Vagina (tissue), 2 donors: Measurements from ENCODE around the gene CFAP20. TPM values are rescaled to one million over a fixed set of nuclear protein-coding genes. Genes with fewer than 3 reads are reported as not detected.
"Not testable (repeated sequence)": the region's sequence is repeated elsewhere in the genome, so short reads cannot be mapped to it uniquely, and the experiment has no call there.

Experiments used
- DNase-seq, 2 donors: peaks; one replicate each; pipeline ENCODE4 v3.0.0-alpha.2; 2017; ENCODE audit errors: extremely low spot score in 2 of 2
- H3K27ac ChIP-seq: fragments of 200-600 bp; sonication (generic); one replicate; pipeline ENCODE4 v1.5.1; 2019
- H3K27me3 ChIP-seq: fragments of 200-600 bp; sonication (generic); one replicate; pipeline ENCODE4 v1.5.1; 2019
- H3K36me3 ChIP-seq, 2 donors: fragments of 200-600 bp; sonication (generic); one replicate each; pipeline ENCODE4 v1.5.1; 2017 to 2019
- H3K4me1 ChIP-seq: fragments of 200-600 bp; sonication (generic); one replicate; pipeline ENCODE4 v1.5.1; 2019
- H3K4me3 ChIP-seq, 2 donors: fragments of 200-600 bp; sonication (generic); 1 replicate in 1 of 2; 2 replicates in 1 of 2; pipeline ENCODE4 v1.5.1; 2016 to 2019
- H3K9me3 ChIP-seq: fragments of 200-600 bp; sonication (generic); one replicate; pipeline ENCODE4 v1.5.1; 2019
- CTCF ChIP-seq, 3 experiments: fragments of 450-650 bp in 2 of 3; fragments of 200-600 bp in 1 of 3; sonication (generic) in 1 of 3; IDR thresholded peaks; one replicate each; pipeline ENCODE4 v1.5.1; 2017 to 2019; ENCODE audit warnings: antibody characterized with exemption in 3 of 3, mild to moderate bottlenecking in 2 of 3, moderate library complexity in 2 of 3
- POLR2A ChIP-seq, 2 donors: fragments of 450-650 bp; IDR thresholded peaks; one replicate each; pipeline ENCODE4 v1.6.1; 2017; ENCODE audit warnings: antibody characterized with exemption in 2 of 2, mild to moderate bottlenecking in 2 of 2, moderate library complexity in 2 of 2
- POLR2AphosphoS5 ChIP-seq, 2 donors: sonication (generic); formaldehyde crosslinking; IDR thresholded peaks; one replicate each; pipeline ENCODE4 v1.9.0; 2017; ENCODE audit warnings: antibody characterized with exemption in 2 of 2, mild to moderate bottlenecking in 2 of 2, low read depth in 1 of 2; ENCODE audit not compliant: insufficient read depth in 1 of 2
- intact Hi-C: fragments of 100-400 bp; cut with DNase I; formaldehyde crosslinking; loops from one replicate; pipeline ENCODE4 v1.15.1; 2023
- total RNA-seq: library from RNA; depleted of rRNA; stranded (reverse); fragments of >200 nt; gene quantifications from one replicate; pipeline ENCODE4 v1.2.3, GENCODE V29; 2016

The CFAP20 gene
- total RNA-seq, 1 donor from 2014 or later: 72.7 TPM

- intact Hi-C loops: no loop called here
- no peaks in the 10 kb centered on the region for H3K9me3 ChIP-seq
- H3K36me3 ChIP-seq: no peaks in the 10 kb centered on the region
- no peak for TF ChIP-seq POLR2A (IDR thresholded peaks at IDR 0.05)
- TF ChIP-seq CTCF (IDR thresholded peaks at IDR 0.05): no peak
- TF ChIP-seq POLR2AphosphoS5 (IDR thresholded peaks at IDR 0.05; ENCODE audit: insufficient read depth in 1 of 2, low read depth in 1 of 2): no peak
- H3K27me3 ChIP-seq: no peaks in the 10 kb centered on the region
- H3K4me3 ChIP-seq: no peak overlapping the region
- H3K27ac ChIP-seq: no peak overlapping the region
- DNase-seq: no peak
- H3K4me1 ChIP-seq: no peaks in the 10 kb centered on the region
These were observed 44.0 kb downstream of the CFAP20 start for GRCh38 chr16:58085171-58085570.

- intact Hi-C loops: no loop called here
- H3K9me3 ChIP-seq: no peaks in the 10 kb centered on the region
- TF ChIP-seq POLR2AphosphoS5 (IDR thresholded peaks at IDR 0.05; ENCODE audit: insufficient read depth in 1 of 2, low read depth in 1 of 2): no peak
- no peak for TF ChIP-seq POLR2A (IDR thresholded peaks at IDR 0.05)
- no peak for TF ChIP-seq CTCF (IDR thresholded peaks at IDR 0.05)
- no peaks in the 10 kb centered on the region for H3K36me3 ChIP-seq
- no peak for DNase-seq
- no peak overlapping the region for H3K4me3 ChIP-seq
- H3K4me1 ChIP-seq: no peaks in the 10 kb centered on the region
- no peak overlapping the region for H3K27ac ChIP-seq
- H3K27me3 ChIP-seq: no peaks in the 10 kb centered on the region
These were observed 44.5 kb downstream of the CFAP20 start for GRCh38 chr16:58084635-58085034.

- H3K36me3 ChIP-seq: no peaks in the 10 kb centered on the region
- no peak overlapping the region for H3K4me3 ChIP-seq
- intact Hi-C loops: no loop called here
- no peaks in the 10 kb centered on the region for H3K4me1 ChIP-seq
- TF ChIP-seq POLR2A (IDR thresholded peaks at IDR 0.05) (no peak), CTCF (IDR thresholded peaks at IDR 0.05) (no peak), POLR2AphosphoS5 (IDR thresholded peaks at IDR 0.05; ENCODE audit: insufficient read depth in 1 of 2, low read depth in 1 of 2) (no peak)
- H3K9me3 ChIP-seq: no peaks in the 10 kb centered on the region
- no peak overlapping the region for H3K27ac ChIP-seq
- no peak for DNase-seq
- no peaks in the 10 kb centered on the region for H3K27me3 ChIP-seq
These were observed 46.8 kb downstream of the CFAP20 start for GRCh38 chr16:58082381-58082780.

- H3K27ac ChIP-seq, H3K9me3 ChIP-seq, H3K27me3 ChIP-seq, intact Hi-C loops, H3K4me1 ChIP-seq, H3K4me3 ChIP-seq, DNase-seq, H3K36me3 ChIP-seq: not testable (repeated sequence)
These were observed 48.5 kb downstream of the CFAP20 start for GRCh38 chr16:58080657-58081056.

GRCh38 chr16:58077796-58078195 lies 51.4 kb downstream of the CFAP20 start:
- no peak overlapping the region for H3K27ac ChIP-seq
- H3K4me1 ChIP-seq: no peaks in the 10 kb centered on the region
- no peak for DNase-seq
- no peak for TF ChIP-seq POLR2AphosphoS5 (IDR thresholded peaks at IDR 0.05; ENCODE audit: insufficient read depth in 1 of 2, low read depth in 1 of 2)
- no peak for TF ChIP-seq POLR2A (IDR thresholded peaks at IDR 0.05)
- no peak for TF ChIP-seq CTCF (IDR thresholded peaks at IDR 0.05)
- H3K27me3 ChIP-seq: no peaks in the 10 kb centered on the region
- intact Hi-C loops: no loop called here
- H3K9me3 ChIP-seq: no peaks in the 10 kb centered on the region
- no peak overlapping the region for H3K4me3 ChIP-seq
- no peaks in the 10 kb centered on the region for H3K36me3 ChIP-seq

GRCh38 chr16:58076514-58076913 lies 52.7 kb downstream of the CFAP20 start:
- Histone ChIP-seq H3K4me3 (no peak overlapping the region), H3K27me3 (no peaks in the 10 kb centered on the region), H3K36me3 (no peaks in the 10 kb centered on the region), H3K9me3 (no peaks in the 10 kb centered on the region), H3K27ac (no peak overlapping the region), H3K4me1 (no peaks in the 10 kb centered on the region)
- no peak for DNase-seq
- TF ChIP-seq POLR2AphosphoS5 (IDR thresholded peaks at IDR 0.05; ENCODE audit: insufficient read depth in 1 of 2, low read depth in 1 of 2) (no peak), CTCF (IDR thresholded peaks at IDR 0.05) (no peak), POLR2A (IDR thresholded peaks at IDR 0.05) (no peak)
- intact Hi-C loops: no loop called here
